GM11168 (cell line): ENCODE data around the gene PAN3.

Source experiments
- in situ Hi-C: fragments of 300-500 bp; cut with MboI; formaldehyde crosslinking; loops from one replicate; pipeline ENCODE4 v1.12.0; 2022; ENCODE audit warnings: low sequenced_read_pairs; ENCODE audit not compliant: unreplicated experiment

PAN3 gene

DNA sequence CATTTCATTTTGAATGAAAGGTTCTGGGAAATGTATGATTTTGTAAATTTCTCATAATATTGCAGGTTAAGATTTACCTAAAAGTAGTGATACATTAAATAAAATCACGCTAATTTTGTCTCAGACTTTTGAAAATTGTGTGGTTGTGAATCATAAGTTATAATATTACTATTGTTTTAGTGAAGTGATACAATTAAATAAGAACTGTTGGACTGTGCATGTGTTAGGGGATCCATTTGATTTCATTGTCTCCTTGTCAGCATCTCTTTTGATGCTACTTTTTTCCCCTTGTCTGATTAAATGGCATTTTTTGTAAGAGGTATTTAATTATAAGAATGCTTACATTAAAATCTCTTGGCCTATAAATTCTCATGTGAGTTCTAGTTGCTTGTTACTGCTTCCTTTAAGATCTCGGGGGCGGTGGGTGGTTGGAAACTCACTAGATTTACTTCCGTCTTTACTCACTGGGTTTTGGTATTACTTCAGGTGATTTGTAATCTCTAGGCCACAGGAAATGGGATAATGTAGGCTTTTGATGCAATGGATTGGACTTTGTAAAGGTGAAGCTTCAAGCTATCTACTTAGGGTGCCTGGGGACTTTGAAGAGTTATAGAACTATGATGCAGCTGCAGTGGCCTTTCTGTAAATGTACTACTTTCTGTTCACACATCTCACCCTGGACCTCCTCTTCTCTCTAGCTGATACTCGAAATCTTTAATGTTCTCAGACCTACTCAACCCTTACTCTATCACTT lies 66.5 kb downstream of the PAN3 start:
- in situ Hi-C loops: no loop called here

DNA sequence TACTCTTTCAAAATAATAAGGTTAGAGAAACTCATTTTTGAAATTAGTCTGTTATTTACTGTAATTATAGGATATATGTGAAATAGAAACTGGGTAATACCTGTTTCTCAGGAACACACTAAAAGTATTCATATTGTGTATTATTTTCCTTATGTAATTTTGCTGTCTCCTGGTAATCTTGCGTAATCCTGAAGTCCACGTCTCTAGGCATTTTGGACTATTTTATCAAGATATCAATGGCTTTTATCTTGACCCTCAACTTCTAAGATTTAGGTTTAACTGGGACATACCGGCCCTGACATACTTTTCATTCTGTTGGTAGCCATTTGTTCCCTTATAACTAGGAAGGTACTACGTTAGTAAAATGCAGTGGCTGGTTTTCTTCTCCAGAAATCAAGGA lies 80.3 kb downstream of the PAN3 start:
- in situ Hi-C loops: no loop called here

DNA sequence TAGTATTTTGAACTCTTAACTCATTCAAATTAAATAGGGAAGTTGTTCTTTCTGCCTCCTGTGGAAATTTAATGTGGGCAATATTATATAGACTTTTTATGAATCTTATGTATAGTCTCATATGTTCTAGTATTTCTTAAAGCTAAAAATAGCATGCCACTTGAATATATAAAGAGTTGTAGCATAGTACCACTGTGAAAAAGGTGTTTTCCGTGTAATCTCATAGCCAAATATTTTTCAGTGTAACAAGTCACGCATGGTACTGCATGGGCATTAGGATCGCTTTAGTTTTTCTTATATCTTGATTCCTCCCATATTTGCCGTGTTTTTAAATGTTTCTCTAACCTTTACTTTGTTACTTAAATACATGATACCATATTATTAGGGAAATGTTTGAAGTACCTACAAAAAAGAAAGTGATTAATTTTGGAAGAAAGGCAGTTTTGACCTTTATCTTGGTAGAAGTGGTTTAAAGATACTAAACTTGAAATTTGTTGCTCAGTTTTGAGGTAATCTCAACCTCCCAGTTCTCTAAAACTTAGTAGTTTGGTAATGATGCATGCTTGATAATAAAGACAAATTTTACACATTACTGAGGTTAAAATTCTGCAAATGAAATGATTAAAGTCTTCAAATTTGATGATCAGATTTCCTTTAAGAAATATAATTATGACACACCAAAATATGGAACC lies 81.2 kb downstream of the PAN3 start:
- in situ Hi-C loops: no loop called here

DNA sequence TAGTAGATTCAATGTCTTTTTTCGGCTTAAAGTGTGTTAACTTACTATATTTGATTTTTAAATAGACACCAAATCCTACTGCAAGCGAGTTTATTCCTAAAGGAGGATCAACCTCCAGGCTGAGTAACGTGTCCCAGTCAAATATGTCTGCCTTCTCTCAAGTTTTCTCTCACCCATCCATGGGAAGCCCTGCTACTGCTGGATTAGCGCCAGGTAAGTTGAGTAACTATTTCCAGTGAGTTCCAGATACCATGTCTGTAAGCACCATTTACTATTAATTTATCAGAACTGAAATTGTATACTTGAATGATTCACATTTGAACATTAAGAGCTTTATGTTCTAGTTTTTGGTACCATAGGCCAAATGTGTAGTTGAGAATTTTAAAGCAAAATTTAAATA lies 81.8 kb downstream of the PAN3 start:
- in situ Hi-C loops: no loop called here

DNA sequence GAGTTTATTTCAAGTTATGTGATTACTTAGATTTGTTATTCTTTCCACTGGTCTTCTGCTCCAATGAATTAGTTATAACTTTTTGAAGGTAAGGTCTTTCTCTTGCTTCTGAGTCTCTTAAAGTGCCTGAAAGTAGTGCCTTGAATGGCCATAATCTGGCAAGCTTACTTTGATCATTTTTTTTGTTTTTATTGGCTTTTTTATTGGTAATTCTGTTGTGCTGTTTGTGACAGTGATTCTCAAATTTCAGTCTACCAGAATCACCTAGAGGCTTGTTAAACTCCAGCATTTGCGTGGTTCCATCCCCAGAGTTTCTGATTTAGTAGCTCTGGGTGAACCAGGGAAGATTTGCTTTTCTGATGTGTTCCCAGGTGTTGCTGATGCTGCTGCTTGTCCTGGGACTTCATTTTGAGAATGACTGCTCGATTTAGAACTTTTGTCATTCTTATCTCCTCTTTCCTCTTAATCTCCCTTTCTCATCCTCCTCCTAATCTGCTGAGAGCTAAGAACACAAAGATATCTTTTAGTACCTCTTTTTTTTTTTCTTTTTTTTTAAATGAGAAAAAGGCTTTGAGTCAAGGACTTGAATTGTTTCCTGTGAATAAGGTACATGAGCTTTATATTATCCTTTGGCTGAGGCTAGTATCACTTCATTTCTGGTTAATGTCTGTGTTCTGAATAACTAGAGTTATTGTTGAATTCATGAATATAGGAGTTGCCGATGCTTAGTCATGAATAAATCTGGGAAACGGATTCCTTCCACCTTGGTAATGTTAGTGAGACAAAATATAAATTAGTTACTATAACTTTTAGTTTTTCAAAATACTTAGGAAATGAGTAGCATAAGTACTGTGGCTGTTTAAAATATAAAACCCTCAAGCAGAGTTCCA lies 91.4 kb downstream of the PAN3 start:
- in situ Hi-C loops: no loop called here

DNA sequence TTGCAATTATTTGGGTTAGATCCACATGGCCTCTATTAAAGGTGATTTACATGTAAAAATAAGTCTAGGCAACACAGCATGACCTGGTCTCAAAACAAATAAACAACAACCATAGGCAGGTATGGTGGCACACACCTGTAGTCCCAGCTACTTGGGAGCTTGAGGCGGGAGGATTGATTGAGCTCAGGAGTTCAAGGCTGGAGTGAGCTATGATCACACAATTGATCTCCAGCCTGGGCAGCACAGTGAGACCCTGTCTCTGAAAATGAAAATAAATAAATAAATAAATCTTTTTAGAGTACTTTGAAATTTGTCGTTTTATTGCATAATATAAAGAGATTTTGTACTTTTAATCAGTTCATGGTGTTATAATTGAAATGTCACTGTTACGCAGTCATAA lies 93.3 kb downstream of the PAN3 start:
- in situ Hi-C loops: no loop called here

DNA sequence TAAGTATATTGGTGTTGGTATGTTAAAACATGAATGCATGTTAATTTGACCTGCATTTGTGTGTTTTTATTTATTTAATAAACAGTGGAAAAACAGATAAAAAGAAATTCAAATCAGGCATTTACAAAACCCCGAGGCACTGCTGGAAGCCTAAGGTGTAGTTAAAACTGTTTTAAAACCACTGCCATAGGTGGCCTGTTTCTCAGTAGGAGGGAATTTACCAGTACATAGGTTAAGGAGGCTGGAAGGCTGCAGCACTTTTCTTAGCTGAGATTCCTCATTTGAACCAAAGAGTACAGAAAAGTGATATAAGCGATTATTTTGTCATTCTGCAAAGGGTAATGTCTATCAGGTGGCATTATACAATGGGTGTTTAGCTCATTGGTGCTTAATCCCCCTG lies 99.6 kb downstream of the PAN3 start:
- in situ Hi-C loops: no loop called here

DNA sequence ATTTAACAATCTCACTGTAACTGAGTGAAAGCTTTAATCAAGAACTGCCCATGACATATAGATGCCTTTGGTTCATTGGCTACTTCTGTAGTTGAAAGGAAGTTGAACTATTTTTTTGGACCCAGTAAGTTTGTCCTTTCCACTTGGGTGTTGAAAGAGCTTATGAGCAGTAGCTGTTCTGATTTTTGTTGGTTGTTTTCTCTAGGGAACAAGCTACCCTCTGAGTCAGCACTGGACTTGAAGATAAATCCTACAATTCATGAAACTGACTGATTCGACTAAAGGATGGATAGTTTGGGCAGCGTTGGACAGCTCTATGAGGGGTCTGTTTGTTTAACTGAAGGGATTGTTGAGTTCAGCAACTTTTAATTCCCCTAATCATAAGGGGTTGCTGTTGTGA lies 101.0 kb downstream of the PAN3 start:
- in situ Hi-C loops: no loop called here

DNA sequence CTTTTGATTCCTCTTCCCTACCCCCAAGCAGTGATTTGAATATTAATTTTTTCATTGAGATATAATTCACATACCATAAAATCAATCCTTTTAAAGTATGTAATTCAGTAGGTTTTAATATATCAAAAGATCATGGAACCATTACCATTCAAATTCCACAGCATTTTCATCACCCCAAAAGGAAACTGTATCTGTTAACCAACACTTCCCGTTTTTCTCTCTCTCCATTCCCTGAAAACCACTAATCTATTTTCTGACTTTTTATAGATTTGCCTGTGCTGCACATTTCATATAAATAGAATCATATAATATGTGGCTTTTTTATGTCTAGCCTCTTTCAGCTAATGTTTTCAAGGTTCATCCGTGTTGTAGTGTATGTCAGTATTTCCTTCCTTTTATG lies 107.1 kb downstream of the PAN3 start:
- in situ Hi-C loops: no loop called here

DNA sequence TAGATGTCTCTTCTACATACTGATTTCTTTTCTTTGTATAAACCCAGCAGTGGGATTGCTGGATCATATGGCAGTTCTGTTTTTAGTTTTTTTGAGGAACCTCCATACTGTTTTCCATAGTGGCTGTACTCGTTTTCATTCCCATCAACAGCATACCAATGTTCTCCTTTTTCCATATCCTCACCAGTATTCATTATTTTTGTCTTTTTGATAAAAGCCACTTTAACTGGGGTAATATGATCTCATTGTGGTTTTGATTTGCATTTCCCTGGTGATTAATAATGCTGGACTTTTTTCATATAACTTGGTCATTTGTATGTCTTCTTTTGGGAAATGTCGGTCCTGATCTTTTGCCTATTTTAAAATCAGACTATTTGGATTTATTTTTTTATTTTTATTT lies 108.5 kb downstream of the PAN3 start:
- in situ Hi-C loops: no loop called here

DNA sequence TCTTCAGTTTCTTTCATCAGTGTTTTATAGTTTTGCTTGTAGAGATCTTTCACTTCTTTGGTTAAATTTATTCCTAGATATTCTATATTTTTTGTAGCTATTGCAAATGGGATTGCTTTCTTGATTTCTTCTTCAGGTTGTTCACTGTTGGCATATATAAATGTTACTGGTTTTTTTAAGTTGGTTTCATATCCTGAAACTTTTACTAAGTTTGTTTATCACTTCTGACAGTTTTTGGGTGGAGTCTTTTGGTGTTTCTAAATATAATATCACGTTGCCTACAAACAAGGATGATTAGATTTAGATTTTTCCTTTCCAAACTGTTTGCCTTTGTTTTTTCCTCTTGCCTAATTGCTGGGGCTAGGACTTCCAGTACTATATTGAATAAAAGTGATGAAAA lies 109.7 kb downstream of the PAN3 start:
- in situ Hi-C loops: no loop called here

DNA sequence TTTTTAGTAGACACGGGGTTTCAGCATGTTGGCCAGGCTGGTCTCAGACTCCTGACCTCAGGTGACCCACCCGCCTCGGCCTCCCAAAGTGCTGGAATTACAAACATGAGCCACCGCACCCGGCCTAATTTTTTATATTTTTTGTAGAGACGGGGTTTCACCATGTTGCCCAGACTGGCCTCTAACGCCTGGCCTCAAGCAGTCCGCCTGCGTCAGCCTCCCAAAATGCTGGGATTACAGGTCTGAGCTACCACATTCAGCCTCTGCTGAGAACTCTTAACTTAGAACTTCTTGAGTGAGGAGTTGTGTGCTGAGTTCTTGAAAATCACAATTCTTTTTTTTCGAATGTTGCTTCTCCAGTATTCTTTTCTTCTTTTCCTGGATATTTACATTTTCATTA lies 112.2 kb downstream of the PAN3 start:
- in situ Hi-C loops: no loop called here

DNA sequence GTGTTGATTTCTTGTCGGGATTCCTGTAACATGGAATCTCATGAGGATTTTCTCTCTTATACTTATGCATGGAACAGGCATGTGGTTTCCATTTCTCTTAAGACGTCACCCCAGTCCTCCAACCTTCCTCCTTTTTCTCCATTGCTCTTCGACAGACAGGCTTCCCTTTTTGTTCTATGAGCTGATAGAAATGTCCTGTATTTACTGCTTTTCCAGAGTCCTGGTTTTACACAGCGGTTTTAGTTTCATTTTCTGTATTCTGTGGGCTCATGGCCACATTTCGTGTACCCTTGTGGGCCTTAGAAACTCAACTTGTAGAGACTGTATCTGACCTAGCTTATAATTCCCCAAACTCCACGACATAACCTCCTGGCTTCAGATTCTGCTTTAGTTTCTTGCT lies 113.1 kb downstream of the PAN3 start:
- in situ Hi-C loops: no loop called here

DNA sequence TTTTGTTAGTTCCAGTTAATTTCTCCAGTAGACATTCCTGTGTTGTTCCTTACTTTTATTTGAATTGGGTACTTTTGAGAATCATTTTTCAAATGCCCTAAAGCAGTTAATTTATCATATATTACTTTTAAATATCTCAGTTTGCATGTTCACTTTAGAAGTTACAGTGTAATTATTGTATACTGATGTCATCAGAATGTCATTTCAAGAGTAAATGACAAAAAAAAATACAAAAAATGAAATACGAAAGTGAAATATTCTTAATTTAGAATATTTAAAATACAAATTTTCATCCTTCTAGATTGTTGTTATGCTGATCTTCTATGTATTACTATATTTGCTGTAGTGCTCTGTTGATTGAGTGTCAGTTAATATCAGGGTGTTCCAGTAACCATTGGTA lies 114.2 kb downstream of the PAN3 start:
- in situ Hi-C loops: no loop called here

DNA sequence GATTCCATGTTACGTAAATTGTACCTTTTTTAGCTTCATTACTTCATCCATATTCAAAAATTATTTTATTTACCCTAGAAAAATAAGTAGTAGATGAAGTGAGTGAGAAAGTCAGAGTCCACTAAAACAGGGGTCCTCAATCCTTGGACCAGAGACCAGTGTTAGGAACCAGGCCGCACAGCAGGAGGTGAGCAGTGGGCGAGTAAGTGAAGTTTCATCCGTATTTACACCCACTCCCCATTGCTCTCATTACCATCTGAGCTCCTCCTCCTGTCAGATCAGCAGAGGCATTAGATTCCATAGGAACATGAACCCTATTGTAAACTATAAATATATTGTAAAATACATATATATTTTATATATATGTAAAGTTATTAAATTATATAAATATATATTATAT lies 119.0 kb downstream of the PAN3 start:
- in situ Hi-C loops: no loop called here

DNA sequence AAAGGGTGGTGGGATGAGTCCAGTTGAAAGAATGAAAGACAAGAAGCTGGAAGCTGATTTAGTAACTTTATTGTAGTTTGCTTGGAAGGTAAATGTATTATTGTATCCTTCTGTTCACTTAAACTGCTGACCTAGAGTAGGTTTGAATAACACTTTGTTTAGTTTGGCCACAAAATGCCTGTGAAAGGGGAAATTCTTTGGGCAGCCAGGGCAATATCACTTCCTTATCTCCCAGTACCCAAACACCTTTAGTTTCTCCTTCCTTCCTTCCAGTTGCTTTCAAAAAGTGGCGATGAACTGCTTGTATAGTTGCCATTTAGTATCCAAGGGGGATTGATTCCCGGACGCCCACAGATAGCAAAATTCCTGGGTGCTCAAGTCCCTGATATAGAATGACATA lies 120.1 kb downstream of the PAN3 start:
- in situ Hi-C loops: no loop called here

DNA sequence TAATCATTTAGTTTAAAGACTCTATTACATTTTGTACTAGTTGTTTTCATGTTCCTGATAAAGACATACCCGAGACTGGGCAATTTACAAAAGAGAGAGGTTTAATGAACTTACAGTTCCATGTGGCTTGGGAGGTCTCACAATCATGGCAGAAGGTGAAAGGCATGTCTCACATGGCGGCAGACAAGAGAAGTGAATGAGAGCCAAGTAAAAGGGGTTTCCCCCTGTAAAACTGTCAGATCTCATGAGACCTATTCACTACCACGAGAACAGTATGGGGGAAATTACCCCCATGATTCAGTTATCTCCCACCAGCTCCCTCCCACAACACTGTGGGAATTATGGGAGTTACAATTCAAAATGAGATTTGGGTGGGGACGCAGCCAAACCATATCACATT lies 129.2 kb downstream of the PAN3 start:
- in situ Hi-C loops: no loop called here

DNA sequence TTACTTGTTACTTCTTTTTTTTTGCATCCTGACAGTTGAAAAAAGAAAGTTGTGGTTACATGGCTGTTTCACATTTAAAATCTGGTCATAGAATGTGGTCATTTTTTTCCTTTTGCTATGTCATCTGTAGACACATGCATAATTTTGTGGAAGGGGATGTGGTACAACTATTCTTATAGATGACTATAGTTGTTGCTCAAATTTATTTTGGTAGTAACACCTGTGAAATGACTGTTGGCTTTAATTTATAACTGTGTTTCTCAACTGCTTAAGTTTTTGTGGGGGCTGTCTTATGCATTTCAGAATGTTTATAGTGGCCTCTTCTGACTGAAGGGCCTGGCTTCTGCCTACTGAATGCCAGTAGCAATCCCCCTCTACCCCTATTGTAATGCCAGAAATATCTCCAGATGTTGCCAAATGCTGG lies 130.5 kb downstream of the PAN3 start:
- in situ Hi-C loops: no loop called here

DNA sequence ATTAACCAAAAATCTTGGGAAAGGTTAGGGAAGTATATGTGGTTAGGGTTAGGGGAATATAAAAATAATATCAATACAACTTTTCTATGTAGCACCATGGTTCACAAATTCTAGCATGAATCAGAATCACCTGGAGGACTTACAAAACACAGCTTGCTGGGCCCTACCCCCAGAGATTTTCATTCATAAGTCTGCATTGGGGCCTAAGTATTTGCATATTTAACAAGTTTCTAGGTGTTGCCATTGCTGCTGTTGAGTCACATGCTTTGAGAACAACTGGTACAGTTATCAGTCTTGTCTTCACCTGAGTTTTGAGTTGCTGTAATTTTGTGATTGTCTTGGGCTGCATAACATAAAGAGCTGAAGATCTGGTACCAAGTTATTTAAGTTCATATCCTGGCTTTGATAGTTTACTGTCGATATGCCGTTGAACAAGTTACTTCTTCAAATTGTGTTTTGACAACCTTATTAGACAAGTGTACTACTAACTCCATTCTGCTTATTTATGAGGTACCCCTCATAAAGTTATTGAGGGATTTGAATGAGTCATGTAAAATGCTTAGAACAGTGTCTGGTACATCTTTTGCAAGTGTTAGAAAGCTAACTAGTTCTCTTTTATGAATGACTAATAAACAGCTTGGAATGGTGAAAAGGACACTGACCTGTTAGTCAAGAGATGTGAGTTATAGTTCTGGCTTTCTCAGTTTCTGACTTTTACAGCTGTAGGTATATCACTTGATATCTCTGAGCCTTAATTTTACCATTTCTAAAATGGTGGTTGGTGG lies 132.9 kb downstream of the PAN3 start:
- in situ Hi-C loops: no loop called here

DNA sequence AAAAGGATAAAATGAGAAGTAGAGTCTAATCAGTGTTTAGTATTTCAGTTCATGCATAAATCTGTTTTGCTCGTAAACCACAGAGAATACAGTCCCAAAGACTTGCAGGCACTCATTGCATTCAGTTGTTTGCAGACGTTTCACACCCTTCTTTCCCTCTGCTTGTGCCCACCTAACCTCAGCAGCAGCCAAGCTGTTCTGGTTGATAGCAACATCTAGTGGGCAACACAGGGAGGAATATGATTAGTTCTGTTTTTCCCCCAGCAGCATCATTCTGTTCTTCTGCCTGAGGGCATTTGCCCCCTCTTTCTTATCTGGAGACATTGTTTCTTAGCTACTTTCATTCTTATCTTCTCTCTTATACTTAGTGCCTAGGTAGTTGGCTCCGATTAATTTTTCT lies 135.6 kb downstream of the PAN3 start:
- in situ Hi-C loops: no loop called here
